ENCODE data around the gene TTLL13.

Gene TTLL13

GRCh38 chr15:90211009-90211408 is 38.3 kb upstream of the TTLL13 start:
- TF ChIP-seq CTCF (IDR thresholded peaks at IDR 0.05; ENCODE audit: extremely low read depth, missing control alignments) = no peak
- no peak for DNase-seq (ENCODE audit: low spot score)

- no peak for TF ChIP-seq CTCF (IDR thresholded peaks at IDR 0.05; ENCODE audit: extremely low read depth, missing control alignments)
- DNase-seq (ENCODE audit: low spot score) = no peak
Observed at GRCh38 chr15:90211440-90212143, 37.8 kb upstream of the TTLL13 start.

GRCh38 chr15:90212221-90213098 is 36.9 kb upstream of the TTLL13 start:
- no peak for TF ChIP-seq CTCF (IDR thresholded peaks at IDR 0.05; ENCODE audit: extremely low read depth, missing control alignments)
- no peak for DNase-seq (ENCODE audit: low spot score)

- no peak for TF ChIP-seq CTCF (IDR thresholded peaks at IDR 0.05; ENCODE audit: extremely low read depth, missing control alignments)
- no peak for DNase-seq (ENCODE audit: low spot score)
Observed at GRCh38 chr15:90213122-90213817, 36.1 kb upstream of the TTLL13 start.

- no peak for TF ChIP-seq CTCF (IDR thresholded peaks at IDR 0.05; ENCODE audit: extremely low read depth, missing control alignments)
- no peak for DNase-seq (ENCODE audit: low spot score)
Observed at GRCh38 chr15:90213818-90214204, 35.5 kb upstream of the TTLL13 start.

GRCh38 chr15:90214553-90215196 is 34.7 kb upstream of the TTLL13 start:
- no peak for TF ChIP-seq CTCF (IDR thresholded peaks at IDR 0.05; ENCODE audit: extremely low read depth, missing control alignments)
- DNase-seq (ENCODE audit: low spot score) = no peak

All from GM20000 (cell line).